Loucy (cell line): ENCODE measurements around the gene GPSM3.

Experiments
- H2AFZ ChIP-seq: fragments of 200-600 bp; sonication (generic); 2 replicates; pipeline ENCODE4 v1.6.0; 2016; ENCODE audit warnings: antibody characterized with exemption, mild to moderate bottlenecking, low read length, moderate library complexity
- H3F3A ChIP-seq: fragments of 200-600 bp; 2 replicates; pipeline ENCODE4 v1.6.0; 2016; ENCODE audit warnings: antibody characterized with exemption, low read depth, mild to moderate bottlenecking
- H3K27me3 ChIP-seq: fragments of 200-600 bp; sonication (generic); 2 replicates; pipeline ENCODE4 v1.6.1; 2014; ENCODE audit warnings: low read length, mild to moderate bottlenecking; ENCODE audit not compliant: insufficient read depth, poor library complexity, severe bottlenecking
- H3K36me3 ChIP-seq: fragments of 200-600 bp; sonication (generic); 2 replicates; pipeline ENCODE4 v1.6.1; 2016; ENCODE audit warnings: low read length; ENCODE audit not compliant: insufficient read depth
- H3K4me1 ChIP-seq: fragments of 200-600 bp; sonication (generic); 2 replicates; pipeline ENCODE4 v1.5.1; 2014; ENCODE audit warnings: low read length, mild to moderate bottlenecking; ENCODE audit not compliant: insufficient read depth, poor library complexity, severe bottlenecking
- H3K4me2 ChIP-seq: fragments of 200-600 bp; sonication (generic); 2 replicates; pipeline ENCODE4 v1.6.0; 2014; ENCODE audit warnings: antibody characterized with exemption, low read length, low read depth, mild to moderate bottlenecking; ENCODE audit not compliant: poor library complexity, severe bottlenecking
- H3K4me3 ChIP-seq: fragments of 200-600 bp; sonication (generic); 2 replicates; pipeline ENCODE4 v1.5.1; 2014; ENCODE audit warnings: low read length, mild to moderate bottlenecking, mixed read lengths; ENCODE audit not compliant: poor library complexity, severe bottlenecking
- H3K79me2 ChIP-seq: fragments of 200-600 bp; sonication (generic); 2 replicates; pipeline ENCODE4 v1.6.1; 2014; ENCODE audit warnings: low read length; ENCODE audit not compliant: insufficient read depth
- H3K9ac ChIP-seq: fragments of 200-600 bp; sonication (generic); 2 replicates; pipeline ENCODE4 v1.6.0; 2014; ENCODE audit warnings: mild to moderate bottlenecking, low read depth, low read length, moderate library complexity; ENCODE audit not compliant: poor library complexity, severe bottlenecking
- H3K9me2 ChIP-seq: fragments of 200-600 bp; sonication (generic); replicated peaks from 2 replicates; pipeline ENCODE4 v1.6.1; 2016; ENCODE audit warnings: low read depth, low read length, mixed read lengths
- H3K9me3 ChIP-seq: fragments of 200-600 bp; sonication (generic); 2 replicates; pipeline ENCODE4 v1.6.1; 2014; ENCODE audit warnings: mild to moderate bottlenecking, antibody characterized with exemption, low read length, low read depth; ENCODE audit not compliant: insufficient read depth
- H4K20me1 ChIP-seq: fragments of 200-600 bp; sonication (generic); 2 replicates; pipeline ENCODE4 v1.6.0; 2014; ENCODE audit warnings: antibody characterized with exemption, low read length, mild to moderate bottlenecking; ENCODE audit not compliant: insufficient read depth, poor library complexity, severe bottlenecking
- CTCF ChIP-seq: fragments of 200-600 bp; sonication (generic); conservative IDR thresholded peaks from 2 replicates; pipeline ENCODE4 v1.5.1; 2014; ENCODE audit warnings: mild to moderate bottlenecking, antibody characterized with exemption, low read length
- EZH2phosphoT487 ChIP-seq: fragments of 200-600 bp; IDR thresholded peaks from 2 replicates; pipeline ENCODE4 v1.6.1; 2018; ENCODE audit warnings: antibody characterized with exemption, mild to moderate bottlenecking, moderate library complexity, borderline replicate concordance

The GPSM3 gene

DNA sequence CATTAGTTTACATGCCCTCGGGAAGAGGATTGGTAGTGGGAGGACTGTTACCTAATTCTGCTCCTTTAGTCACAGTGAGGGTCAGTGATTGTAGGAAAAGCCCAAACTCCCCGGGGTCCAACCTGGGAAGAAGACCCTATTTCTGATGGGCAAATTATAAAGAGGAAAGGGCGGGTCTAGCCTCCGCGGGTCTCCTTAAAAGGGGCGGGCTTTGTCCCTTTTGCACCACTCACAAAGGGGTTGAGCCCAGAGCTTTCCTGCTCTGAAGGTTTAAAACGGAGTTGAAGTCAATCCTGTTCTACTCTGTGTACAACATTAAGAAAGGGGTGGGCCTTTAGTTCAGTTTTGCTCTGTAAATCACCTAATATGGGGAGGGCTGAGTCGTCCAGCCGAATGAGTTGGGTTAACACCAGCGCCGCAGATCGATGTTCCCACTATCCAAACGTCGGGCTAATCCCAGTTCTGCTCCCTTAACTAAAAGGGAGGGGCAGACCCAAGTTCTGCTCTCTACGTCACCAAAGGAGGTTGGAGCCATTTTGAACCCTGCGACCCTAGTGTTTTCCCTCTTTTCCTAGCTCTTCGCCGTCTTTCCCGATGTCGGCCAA lies 15.2 kb downstream of the GPSM3 start:
- Histone ChIP-seq H3K4me2 (peak overlapping the region; percentile 88), H3K27me3 (no peaks in the 10 kb centered on the region), H3K79me2 (peaks cover 64% of the 10 kb centered on the region), H3F3A (peaks cover 4% of the 10 kb centered on the region; the same call in 1 of the 2 replicates), H4K20me1 (no peaks in the 10 kb centered on the region), H3K9me2 (no peaks in the 10 kb centered on the region), H3K9me3 (no peaks in the 10 kb centered on the region), H3K4me3 (peak overlapping the region; percentile 88), H2AFZ (peak overlapping the region; percentile 81), H3K4me1 (peaks cover 47% of the 10 kb centered on the region), H3K9ac (peak overlapping the region; percentile 98), H3K36me3 (no peaks in the 10 kb centered on the region)
- TF ChIP-seq CTCF (no peak), EZH2phosphoT487 (no peak)

GRCh38 chr6:32176476-32177182 lies 15.8 kb downstream of the GPSM3 start:
- Histone ChIP-seq H3K36me3 (no peaks in the 10 kb centered on the region), H3K27me3 (no peaks in the 10 kb centered on the region), H3K4me2 (peak overlapping the region; percentile 88), H3K9me2 (no peaks in the 10 kb centered on the region), H3K4me1 (peaks cover 47% of the 10 kb centered on the region), H3F3A (peaks cover 4% of the 10 kb centered on the region; the same call in 1 of the 2 replicates), H3K79me2 (peaks cover 64% of the 10 kb centered on the region), H3K4me3 (peak overlapping the region; percentile 88), H2AFZ (no peak overlapping the region; the same call in 1 of the 2 replicates), H3K9ac (peak overlapping the region; percentile 98), H3K9me3 (no peaks in the 10 kb centered on the region), H4K20me1 (no peaks in the 10 kb centered on the region)
- TF ChIP-seq EZH2phosphoT487 (no peak), CTCF (no peak)

DNA sequence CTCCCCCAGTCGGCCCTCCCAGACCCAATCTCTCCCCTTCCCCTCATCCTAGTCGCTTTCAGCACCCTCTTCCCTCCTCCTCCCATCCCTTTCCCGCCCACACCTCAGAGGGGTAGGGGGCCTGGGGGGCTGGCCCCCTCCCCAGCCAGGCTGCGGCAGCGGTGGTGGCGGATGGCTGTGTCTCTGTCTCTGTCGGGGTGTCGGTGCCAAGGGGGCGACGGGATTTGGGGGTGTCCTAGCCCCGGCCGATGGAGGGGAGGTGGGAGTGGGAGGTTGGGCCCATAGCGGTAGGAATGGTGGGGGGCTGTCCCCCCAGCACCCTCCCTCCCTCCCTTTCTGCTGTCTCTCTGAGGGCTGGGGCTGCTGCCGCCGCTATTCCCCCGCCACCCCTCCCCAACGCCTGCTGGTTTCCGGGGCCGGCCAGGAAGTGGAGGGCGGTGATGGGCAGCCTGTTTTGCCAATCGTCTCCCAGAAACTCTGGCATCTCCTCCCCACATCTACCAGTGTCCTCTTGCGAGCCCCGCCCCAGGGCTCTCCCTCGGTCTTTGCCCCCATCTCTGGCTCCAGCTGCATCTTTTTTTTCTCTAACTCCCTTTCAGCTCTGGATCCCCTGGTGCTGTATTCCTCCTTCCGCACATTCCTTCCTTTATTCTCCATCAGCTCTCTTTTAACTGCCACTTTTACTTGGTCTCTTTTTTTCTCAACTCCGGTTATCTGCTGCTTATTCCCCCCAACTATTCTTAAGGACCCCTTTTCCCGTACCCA lies 16.6 kb downstream of the GPSM3 start, which contains the start of gene AGPAT1:
Gene AGPAT1, minus strand, starts transcription at position 374 of the 765 bp plus-strand sequence. CDS start 4,588 bp downstream, outside the sequence.
- Histone ChIP-seq H2AFZ (peak within 1 kb of the TSS; percentile 74), H3K9me2 (no peaks in the 10 kb centered on the region), H3K4me1 (peaks cover 47% of the 10 kb centered on the region), H3F3A (peaks cover 4% of the 10 kb centered on the region; the same call in 1 of the 2 replicates), H3K9me3 (no peaks in the 10 kb centered on the region), H3K36me3 (no peaks in the 10 kb centered on the region), H3K4me3 (peak within 1 kb of the TSS; percentile 88), H3K27me3 (no peaks in the 10 kb centered on the region), H3K79me2 (peaks cover 57% of the 10 kb centered on the region), H3K9ac (peak within 1 kb of the TSS; percentile 98), H3K4me2 (peak within 1 kb of the TSS; percentile 88), H4K20me1 (no peaks in the 10 kb centered on the region)
- TF ChIP-seq CTCF, result no peak
- no peak for TF ChIP-seq EZH2phosphoT487
